HG03460 (cell line): ENCODE measurements around the gene CPB2.
A peak's percentile ranks its signal among the peaks of the same experiment; 100 is the strongest.

ENCODE experiments used
- ATAC-seq: cut with Tn5 transposase; IDR thresholded peaks from one replicate; pipeline ENCODE4 v1.9.1; 2021; ENCODE audit not compliant: unreplicated experiment

Gene CPB2

DNA sequence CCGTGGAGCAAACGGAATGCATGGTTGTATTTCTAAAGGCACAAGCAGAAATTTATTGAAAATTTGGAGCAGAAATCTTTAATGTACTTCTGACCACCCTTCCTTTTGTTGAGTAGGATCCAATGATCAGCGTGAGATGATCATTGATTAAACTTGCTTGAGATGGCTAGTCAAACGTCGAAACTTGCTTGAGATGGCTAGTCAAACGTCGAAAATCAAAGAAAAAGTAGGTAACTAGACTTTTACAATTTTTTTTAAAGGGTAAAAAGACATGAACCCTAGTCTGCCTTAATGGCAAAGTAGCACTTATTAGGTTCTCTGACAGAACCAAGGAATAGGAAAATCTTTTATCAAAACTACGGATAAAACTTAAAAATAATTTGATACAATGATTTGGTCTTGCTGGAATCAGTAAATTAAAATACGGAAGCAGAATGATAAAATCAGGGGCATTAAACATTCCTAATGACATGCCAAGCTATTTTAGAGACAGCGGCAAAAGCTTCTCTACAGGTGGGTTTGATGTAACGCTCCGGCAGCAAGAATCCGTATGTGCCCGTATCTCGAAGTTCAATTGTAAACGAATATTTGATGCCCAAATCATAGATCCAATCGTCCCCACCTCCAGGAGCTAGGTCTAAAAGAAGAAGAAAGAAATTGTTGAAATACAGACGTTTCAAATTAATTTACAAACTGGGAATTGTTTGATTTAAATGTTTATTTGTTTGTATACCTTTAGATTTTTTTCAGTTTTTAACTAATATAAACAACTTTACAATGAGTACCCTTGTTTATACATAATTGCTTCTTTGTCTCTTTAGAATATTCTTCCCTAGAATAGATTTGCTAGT, 51.4 kb downstream of the CPB2 start:
- no peak for ATAC-seq

DNA sequence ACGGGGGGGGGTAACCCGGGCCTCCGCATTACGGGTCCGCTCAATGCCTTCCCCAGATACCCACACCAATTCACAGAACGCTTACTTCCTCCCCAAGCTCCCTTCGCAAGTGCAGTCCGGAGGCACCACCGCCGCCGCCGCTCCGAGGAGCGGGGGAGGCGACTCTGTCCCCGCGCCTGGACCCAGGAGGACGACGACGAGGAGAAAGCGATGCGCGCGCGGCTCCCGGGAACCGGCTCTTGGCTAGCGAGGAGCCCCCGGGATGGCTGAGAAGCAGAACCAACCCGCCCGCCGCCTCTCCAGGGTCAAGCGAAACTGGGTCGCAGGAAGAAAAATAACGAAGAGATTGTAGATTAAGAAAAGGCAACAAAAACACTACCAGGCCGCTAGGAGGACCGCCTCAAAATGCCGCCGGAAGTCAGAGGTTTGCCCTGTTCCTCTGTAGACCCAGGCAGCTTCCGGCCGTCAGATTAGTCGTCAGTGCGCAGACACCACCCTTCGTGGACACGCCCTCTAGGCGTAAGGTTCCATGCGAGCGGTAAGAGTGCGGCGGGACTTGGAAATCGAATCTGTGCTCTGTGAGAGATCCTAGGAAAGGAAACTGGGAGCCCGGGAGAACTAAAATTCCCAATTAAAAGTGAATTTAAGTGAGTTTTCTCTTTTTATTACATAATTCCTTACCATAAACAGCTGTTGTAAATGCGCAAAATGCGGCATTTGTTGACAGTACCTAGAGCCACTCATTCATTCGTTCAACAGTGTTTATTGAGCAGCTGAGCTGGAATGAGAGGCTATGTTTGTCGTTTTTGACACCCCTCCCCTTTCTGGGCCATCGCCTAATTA, 52.3 kb downstream of the CPB2 start, which contains the start of gene ZC3H13:
ZC3H13 (minus strand) TSS at position 428 of the 843 bp plus-strand sequence. CDS start 7,239 bp downstream, outside the sequence.
- ATAC-seq = peak; percentile 99

DNA sequence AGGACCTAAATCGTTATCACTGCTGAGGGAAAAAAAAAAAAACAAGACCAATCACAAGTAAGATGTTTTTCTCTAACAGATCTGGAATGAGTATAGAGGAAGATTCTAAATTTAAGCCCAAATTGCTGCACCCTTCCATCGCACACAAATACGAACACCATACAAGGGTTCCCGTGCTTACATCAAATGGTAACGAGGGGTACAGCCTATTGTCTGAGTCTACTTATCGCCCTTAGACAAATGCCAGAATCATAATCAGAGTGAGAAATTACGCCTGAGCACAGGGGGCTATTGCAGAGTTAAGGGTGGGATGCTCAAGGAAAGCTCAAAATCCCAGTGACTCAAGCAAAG, 52.9 kb downstream of the CPB2 start:
- ATAC-seq = peak; percentile 11

DNA sequence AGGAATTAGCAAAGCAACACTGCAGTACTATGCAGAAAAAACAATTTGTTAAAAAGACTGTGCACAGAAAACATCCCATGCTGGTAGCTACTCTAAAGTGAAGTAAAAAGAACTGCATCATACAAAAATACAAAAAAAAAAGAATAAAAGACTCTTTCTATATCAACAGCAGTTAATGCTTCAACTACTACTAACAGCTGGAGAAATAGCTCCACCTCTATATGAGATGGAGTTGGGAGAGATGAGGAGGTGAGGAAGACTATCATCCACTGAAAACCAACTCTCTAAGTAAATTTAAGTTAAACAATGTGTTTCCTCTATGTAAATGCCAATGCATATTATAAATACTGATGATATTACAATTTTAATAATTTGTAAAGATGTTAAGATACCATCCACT, 54.1 kb downstream of the CPB2 start:
- ATAC-seq = no peak

DNA sequence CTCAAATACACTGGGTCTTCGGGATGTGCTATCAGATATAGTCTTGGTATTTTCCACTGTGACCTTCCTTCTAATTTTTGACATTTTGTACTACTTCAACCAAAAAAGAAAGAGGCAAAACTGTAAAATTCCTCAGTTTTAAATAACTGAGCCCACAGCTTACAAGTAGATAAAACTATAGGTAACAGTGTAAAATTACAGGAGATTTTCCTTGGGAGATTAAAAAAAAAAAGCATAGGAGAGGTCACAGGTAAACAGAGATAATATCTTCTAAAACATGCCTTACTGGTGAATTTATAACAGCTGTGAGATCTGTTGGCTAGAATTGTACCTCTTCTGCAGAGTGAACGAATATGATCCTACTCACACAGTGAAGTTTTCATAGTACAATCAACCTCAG, 59.4 kb downstream of the CPB2 start:
- no peak for ATAC-seq

DNA sequence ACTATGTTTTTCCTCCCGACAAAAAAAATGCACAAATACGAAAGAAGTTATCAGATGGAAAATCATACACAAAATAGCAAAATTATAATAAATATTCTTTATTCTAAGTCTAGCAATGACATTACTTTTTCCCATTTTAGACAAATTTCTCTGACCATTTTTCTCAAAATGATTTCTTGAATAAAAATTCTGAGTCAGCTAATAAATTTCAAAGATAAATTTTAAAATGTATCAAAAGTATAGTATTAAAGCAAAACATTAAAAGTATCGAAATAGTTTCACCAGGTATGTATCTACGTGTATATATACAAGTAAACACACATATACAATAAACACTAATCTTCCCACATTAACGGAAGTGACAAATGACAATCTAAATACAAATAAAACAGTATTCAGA, 61.2 kb downstream of the CPB2 start:
- no peak for ATAC-seq

DNA sequence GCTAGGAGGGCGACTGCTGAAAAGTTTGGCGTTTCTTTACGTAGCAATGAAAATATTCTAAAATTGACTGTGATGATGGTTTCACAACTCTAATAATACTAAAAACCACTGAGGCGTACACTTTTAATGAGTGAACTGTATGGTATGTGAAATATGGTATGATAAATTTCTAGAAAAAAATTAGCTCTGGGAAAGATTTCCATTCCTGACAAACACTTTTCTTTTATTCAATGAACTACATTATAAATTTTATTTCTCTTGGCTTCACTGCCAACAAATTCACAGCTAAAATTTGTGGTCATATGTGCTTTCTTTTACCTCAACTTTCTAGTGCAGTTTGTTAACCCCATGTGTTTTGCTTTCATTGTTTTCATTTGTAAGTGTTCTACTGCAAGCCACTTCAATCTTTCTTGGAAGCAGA, 63.4 kb downstream of the CPB2 start:
- ATAC-seq = no peak

DNA sequence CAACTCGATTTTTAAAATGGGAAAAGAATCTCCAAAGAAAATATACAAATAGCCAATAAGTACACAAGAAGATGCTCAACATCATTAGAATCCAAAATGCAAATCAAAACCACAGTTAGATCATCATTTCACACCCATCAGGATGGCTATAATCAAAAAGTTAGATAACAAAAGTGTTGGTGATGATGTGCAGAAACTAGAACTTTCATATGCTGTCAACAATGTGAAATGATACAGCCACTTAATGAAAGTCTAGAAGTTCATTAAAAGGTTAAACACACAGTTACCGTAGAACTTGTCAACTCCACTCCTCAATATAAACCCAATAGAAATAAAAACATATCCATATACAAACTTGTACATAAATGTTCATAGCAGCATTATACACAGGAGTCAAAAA, 64.1 kb downstream of the CPB2 start:
- ATAC-seq = no peak

DNA sequence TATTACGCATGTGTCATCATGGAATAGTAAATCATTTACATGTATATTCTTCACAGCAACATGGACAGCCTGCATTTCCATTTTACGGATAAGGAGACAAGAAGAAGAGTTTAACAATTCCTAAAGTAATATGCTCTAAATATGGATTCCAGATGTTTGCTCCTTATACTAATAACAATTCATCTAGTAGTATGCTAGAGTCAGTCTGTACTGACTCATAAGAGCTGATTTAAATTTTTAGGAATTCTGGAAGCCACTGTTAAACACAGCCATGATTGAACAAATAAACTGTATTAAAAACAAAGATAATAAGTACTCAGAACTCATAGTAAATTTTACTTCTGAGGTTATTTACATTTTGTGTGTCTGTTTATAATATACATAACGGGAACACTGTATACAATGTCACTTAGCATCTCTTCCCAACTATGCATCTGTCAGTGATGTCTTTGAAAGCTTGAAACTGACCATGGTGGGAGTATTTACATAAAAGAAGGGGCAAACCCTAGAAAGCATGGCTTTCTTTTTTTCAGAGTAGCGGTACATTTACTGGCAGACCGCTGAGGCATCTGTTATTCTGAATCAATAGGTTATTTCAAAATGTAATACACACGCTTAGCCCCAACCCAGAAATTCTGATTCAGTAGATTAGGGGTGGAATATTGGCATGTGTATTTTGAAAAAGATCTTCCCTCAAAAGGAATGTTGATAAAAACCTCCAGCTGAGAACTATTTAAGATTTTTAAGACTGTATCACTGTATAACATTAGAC, 65.2 kb downstream of the CPB2 start:
- ATAC-seq = no peak

DNA sequence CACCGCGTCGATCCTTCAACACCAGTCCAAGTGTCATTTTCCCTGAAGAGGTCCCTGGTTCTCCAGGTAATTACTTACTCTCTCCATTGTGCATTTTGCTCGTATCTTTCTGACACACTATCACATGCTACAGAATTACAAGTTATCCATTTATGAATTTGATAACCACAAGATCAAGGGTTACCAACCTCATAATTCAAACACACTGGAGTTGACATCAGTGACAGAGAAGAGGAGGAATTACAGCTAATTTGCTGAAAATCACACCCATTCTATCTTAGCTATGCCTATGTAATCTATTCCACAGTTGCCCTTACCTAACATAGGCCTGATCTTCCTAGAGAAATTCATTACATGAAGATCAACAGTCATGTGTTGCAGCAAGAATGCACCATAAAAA, 66.5 kb downstream of the CPB2 start:
- ATAC-seq = no peak

DNA sequence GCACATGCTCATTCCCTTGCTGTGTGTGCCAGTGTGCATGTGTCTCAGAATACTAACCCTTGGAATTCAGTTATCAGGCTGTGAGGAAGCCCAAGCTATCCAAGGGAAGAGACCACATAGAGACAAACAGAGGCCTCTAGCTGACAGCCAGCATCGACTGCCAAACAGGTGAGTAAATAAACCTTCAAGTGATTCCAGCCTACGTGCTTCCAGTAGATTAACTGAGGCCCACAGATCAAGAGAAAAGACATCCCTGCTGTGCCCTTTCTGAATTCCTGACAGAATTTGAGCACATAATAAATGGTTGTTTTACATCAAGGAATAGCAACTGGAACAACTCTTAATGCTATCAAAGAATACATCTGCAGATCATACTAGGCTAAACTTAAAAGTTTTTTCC, 69.8 kb downstream of the CPB2 start:
- ATAC-seq = no peak

DNA sequence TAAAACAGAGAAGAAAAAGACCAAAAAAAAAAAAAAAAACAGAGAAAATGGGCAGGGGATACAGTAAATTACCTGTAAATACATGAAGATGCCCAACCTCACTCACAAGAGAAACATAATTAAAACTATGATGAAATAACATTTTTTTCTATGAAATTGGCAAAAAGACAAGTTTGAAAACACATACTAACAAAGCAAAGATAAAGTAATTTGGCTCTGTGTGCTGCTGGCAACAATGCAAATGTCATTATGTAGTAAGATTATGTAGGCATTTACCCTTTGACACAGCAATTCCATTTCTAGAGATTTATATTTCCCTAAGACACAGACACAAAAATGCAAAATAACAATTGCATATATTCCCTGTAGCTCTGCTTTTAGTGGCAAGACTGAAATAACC, 72.5 kb downstream of the CPB2 start:
- ATAC-seq = no peak

DNA sequence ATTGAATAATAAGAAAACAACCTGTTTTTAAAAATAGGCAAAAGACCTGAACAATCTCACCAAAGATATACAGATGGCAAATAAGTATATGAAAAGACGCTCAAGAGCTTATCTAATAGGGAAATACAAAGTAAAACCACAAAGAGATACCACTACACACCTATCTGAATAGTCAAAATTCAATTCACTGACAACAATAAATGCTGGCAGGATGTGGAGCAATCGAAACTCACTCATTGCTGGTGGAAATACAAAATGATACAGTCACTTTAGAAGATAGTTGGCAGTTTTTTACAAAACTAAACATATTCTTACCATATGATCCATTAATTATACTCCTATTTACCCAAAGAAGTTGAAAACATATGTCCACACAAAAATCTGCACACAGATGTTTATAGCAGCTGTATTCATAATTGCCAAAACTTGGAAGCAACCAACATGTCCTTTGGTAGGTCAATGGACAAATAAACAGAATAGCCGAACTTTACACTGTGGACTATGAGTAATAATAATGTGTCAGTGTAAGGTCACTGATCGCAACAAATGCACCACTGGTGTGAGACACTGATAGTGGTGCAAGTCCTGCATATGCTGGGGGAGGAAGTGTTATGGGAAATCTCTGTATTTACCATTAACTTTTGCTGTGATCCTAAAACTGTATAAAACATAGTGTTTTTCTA, 73.1 kb downstream of the CPB2 start:
- no peak for ATAC-seq

DNA sequence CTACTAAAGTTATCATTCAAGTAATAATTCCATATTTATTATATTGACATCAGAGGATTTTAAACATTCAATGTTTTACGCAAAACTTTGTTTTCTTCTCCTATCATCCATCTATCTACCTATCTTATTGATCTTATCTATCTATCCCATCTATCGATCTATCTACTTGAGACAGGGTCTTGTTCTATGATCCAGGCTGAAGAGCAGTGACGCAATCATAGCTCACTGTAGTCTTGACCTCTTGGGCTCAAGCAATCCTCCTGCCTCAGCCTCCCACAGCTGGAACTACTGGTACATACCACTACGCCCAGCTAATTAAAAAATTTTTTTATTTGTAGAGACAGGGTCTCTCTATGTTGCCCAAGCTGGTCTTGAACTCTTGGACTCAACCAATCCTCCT, 79.7 kb downstream of the CPB2 start:
- no peak for ATAC-seq

DNA sequence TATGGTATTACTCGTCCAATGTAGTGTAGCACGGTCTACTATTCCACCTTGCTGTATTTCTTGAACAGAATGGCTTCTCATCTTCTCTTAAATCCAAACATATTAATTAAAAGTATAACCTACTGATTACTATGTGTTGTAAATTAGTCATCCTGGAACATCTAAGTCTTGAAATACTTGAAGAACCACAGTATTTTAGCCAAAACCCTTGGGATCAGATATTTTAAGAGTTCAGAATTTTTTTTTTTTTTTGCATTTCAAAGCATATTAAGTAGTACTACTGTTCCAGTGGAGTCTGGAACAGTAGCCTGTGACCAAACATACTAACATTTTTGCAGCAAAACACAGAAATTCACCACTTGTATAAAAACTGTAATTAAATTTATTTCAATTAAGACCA, 82.4 kb downstream of the CPB2 start:
- no peak for ATAC-seq

DNA sequence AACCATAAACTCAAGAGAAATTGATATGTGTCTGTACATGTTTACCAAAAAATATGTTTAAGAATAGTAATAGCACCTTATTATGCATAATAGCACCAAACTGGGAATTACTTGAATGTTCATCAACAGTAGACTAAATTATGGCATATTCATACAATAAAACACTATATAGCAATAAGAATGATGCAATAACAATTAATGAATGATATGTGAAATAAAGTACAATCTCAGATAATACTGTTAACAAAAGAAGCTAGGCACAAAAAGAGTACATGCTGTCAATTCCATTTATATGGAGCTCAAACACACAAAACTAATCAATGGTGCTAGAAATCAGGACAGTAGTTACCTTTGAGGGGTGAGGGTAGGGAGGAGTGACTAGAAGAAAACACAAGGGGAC, 88.6 kb downstream of the CPB2 start:
- no peak for ATAC-seq

DNA sequence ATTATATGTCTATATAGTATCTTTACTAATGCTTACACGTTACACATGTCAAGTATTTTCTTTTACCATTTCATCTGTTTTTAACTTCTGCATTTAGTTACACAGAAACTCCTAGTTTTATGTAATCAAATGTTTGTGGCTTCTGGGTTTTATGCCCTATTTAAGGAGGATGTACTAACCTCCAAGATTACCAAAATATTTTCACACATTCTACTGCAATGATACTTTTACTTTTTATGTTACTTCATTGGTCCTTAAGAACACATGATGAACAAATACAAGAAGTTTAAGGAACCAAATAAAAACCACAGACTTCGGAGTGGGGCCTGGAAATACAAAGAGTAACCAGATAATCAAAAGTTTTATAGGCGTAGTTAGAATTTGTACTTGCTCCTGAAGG, 89.5 kb downstream of the CPB2 start:
- no peak for ATAC-seq

DNA sequence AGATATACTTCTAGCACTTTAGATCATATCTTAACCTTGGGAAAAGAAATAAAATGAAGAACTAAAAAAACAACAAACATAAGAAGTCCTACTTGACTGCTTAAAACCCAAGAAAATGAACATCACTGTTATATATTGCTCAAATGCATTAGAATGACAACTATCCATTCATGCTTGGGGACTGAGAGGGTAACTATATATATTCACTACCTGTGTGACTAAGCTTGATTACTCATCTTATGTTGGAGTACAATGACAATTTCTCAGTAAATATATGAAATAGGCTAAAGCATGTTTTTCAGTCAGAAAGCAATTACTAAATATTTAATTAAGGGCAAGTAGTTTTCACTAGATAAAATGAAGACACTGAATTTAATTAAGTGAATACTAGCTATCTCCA, 92.4 kb downstream of the CPB2 start:
- ATAC-seq = no peak

DNA sequence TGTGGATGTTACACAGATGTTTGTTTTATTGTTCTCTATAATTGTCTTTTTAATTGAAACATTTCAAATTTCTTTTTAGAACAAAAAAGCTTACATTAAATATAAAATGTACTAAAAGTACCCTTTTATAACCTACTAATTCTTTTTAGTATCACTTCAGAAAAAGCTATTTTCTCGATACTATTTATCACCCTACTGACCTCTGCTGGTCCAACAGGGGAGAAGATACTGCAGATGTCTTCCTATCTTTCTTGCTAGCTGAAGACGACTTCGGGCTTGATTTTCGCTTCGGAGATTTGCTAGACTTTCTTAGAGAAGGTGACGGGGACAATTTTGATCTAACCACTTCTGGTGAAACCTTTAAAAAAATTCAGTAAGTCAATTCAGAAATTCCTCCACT, 94.7 kb downstream of the CPB2 start:
- no peak for ATAC-seq

DNA sequence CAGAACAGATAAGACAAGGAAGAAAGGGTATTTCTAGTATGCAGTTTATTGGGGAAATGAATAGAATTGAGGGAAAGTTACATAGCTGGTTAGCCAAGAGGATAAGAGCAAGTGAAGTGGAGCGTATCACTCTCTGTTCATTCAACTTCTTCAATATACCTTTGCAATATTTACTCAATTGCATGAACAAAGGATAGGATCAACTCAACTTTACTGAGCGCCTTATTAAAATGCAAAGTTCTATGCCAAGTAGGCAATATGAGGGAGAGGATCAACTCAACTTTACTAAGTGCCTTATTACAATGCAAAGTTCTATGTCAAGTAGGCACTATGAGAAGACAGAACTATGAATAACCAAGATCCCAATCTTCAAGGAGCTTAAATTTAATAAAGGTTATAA, 96.2 kb downstream of the CPB2 start:
- ATAC-seq = no peak
